ENCODE measurements around the gene DCUN1D5.

DCUN1D5 gene

GRCh38 chr11:103067118-103067517 is 24.8 kb downstream of the DCUN1D5 start:
- TF ChIP-seq FOXP2 (optimal IDR thresholded peaks at IDR 0.05; ENCODE audit: borderline replicate concordance, extremely low read depth, extremely low read length, insufficient read depth) (no peak), POLR2AphosphoS5 (IDR thresholded peaks at IDR 0.05; ENCODE audit: low read depth, low read length) (no peak)

DNA sequence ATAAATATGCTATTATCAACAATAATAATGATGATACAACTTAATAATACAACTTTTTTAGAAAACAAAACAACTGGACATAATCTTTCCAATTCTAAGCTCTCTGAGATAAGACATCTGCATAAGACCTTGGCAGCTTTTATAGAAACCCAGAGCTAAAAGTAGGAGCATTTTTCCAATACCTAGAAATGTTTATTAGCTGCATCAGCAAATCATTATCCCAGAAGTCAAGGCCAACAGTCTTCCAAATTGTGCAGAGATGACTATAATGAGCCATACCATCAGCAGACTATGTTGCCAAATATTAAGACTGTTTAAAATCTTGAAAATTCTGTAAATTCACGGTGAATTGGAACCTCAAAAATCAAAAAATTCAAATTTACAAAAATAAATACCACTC is 30.3 kb downstream of the DCUN1D5 start:
- no peak for TF ChIP-seq TAF1 (IDR thresholded peaks at IDR 0.05; ENCODE audit: borderline replicate concordance, insufficient read depth, low read length)
- TF ChIP-seq, protein P1, sequence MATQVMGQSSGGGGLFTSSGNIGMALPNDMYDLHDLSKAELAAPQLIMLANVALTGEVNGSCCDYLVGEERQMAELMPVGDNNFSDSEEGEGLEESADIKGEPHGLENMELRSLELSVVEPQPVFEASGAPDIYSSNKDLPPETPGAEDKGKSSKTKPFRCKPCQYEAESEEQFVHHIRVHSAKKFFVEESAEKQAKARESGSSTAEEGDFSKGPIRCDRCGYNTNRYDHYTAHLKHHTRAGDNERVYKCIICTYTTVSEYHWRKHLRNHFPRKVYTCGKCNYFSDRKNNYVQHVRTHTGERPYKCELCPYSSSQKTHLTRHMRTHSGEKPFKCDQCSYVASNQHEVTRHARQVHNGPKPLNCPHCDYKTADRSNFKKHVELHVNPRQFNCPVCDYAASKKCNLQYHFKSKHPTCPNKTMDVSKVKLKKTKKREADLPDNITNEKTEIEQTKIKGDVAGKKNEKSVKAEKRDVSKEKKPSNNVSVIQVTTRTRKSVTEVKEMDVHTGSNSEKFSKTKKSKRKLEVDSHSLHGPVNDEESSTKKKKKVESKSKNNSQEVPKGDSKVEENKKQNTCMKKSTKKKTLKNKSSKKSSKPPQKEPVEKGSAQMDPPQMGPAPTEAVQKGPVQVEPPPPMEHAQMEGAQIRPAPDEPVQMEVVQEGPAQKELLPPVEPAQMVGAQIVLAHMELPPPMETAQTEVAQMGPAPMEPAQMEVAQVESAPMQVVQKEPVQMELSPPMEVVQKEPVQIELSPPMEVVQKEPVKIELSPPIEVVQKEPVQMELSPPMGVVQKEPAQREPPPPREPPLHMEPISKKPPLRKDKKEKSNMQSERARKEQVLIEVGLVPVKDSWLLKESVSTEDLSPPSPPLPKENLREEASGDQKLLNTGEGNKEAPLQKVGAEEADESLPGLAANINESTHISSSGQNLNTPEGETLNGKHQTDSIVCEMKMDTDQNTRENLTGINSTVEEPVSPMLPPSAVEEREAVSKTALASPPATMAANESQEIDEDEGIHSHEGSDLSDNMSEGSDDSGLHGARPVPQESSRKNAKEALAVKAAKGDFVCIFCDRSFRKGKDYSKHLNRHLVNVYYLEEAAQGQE (IDR thresholded peaks at IDR 0.05; ENCODE audit: insufficient read depth in 1 of 2, low read depth in 2 of 2, low read length in 2 of 2): no peak
- no peak for TF ChIP-seq POLR2AphosphoS5 (IDR thresholded peaks at IDR 0.05; ENCODE audit: low read depth, low read length)
- TF ChIP-seq SIN3A (IDR thresholded peaks at IDR 0.05; ENCODE audit: borderline replicate concordance, insufficient read depth, low read length): no peak
- no peak for TF ChIP-seq FOXP2 (optimal IDR thresholded peaks at IDR 0.05; ENCODE audit: borderline replicate concordance, extremely low read depth, extremely low read length, insufficient read depth)

GRCh38 chr11:103055221-103055890 is 36.6 kb downstream of the DCUN1D5 start:
- TF ChIP-seq FOXP2 (optimal IDR thresholded peaks at IDR 0.05; ENCODE audit: borderline replicate concordance, extremely low read depth, extremely low read length, insufficient read depth) (no peak), TAF1 (IDR thresholded peaks at IDR 0.05; ENCODE audit: borderline replicate concordance, insufficient read depth, low read length) (no peak), SIN3A (IDR thresholded peaks at IDR 0.05; ENCODE audit: borderline replicate concordance, insufficient read depth, low read length) (no peak), POLR2AphosphoS5 (IDR thresholded peaks at IDR 0.05; ENCODE audit: low read depth, low read length) (no peak)
- TF ChIP-seq, protein P1 (IDR thresholded peaks at IDR 0.05; ENCODE audit: insufficient read depth in 1 of 2, low read depth in 2 of 2, low read length in 2 of 2): no peak

GRCh38 chr11:103053997-103054396 is 38.0 kb downstream of the DCUN1D5 start:
- TF ChIP-seq, protein P1 (IDR thresholded peaks at IDR 0.05; ENCODE audit: insufficient read depth in 1 of 2, low read depth in 2 of 2, low read length in 2 of 2): no peak
- TF ChIP-seq TAF1 (IDR thresholded peaks at IDR 0.05; ENCODE audit: borderline replicate concordance, insufficient read depth, low read length) (no peak), POLR2AphosphoS5 (IDR thresholded peaks at IDR 0.05; ENCODE audit: low read depth, low read length) (no peak)

- TF ChIP-seq, protein P1 (IDR thresholded peaks at IDR 0.05; ENCODE audit: insufficient read depth in 1 of 2, low read depth in 2 of 2, low read length in 2 of 2): no peak
- no peak for TF ChIP-seq POLR2AphosphoS5 (IDR thresholded peaks at IDR 0.05; ENCODE audit: low read depth, low read length)
- TF ChIP-seq FOXP2 (optimal IDR thresholded peaks at IDR 0.05; ENCODE audit: borderline replicate concordance, extremely low read depth, extremely low read length, insufficient read depth): no peak
- TF ChIP-seq SIN3A (IDR thresholded peaks at IDR 0.05; ENCODE audit: borderline replicate concordance, insufficient read depth, low read length): no peak
- no peak for TF ChIP-seq TAF1 (IDR thresholded peaks at IDR 0.05; ENCODE audit: borderline replicate concordance, insufficient read depth, low read length)
Observed at GRCh38 chr11:103051981-103052380, 40.0 kb downstream of the DCUN1D5 start.

All from PFSK-1 (cell line).